ENCODE results near the gene ARL8A. TPM values are rescaled to one million over a fixed set of nuclear protein-coding genes. Genes with fewer than 3 reads are reported as not detected.

Gene ARL8A
- total RNA-seq, 2 experiments from 2014 or later: 45.9 to 56.5 TPM

DNA sequence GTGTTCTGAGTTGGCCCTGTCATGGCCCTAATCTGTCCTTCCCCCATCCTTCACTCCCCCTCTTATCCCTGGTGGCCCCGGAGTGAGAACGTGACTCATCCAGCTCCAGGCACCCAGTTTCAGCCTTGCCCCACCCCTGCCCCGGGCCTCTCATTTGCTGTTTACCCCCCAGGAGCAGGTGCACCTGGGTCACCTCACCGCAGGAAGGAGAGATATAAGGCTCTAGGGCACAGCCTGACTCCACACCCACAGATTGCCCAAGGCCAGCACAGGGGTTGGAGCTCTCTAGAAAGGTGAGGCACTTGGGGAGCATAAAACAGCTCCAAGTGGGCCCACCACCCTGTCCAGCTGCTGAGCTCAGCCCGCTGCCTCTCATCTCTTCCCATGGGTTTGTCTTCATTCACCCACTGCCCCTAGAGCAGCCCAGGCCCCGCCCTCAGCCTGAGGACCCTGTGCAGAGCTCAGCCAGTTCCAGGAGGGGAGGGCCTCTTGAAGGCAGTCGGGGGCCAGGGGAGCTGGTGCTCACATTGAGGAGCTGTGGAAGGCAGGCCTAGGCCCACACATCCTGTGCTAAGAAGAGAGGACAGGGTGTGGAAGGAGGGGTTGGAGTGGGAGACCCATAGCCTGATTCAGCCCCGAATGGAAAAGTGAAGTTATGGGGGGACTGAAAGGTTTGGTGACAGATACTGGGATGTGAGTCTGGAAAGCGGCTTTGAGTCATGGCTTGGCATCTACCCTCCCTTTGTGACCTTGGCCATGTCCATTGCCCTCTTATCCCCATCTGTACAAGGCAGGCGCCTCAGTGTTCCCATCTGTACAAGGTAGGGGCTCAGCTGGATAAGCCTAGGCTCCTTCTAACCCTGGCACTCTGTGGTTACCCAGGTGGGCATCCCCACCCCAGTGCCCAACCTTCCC is 37.9 kb downstream of the ARL8A start:
- POLR2A ChIA-PET: interaction anchor here (0.6 kb wide), 1 partner anchor 74 kb away, joined by 4 read pairs; no protein-coding TSS in a partner anchor
- no peaks in the 10 kb centered on the region for H3K4me1 Mint-ChIP-seq
- no peak for ATAC-seq (ENCODE audit: low read depth)
- no peaks in the 10 kb centered on the region for H3K9me3 Mint-ChIP-seq
- H3K27ac Mint-ChIP-seq: no peak overlapping the region
- no peaks in the 10 kb centered on the region for H3K36me3 Mint-ChIP-seq
- H3K27me3 Mint-ChIP-seq: no peaks in the 10 kb centered on the region
- no peak overlapping the region for H3K4me3 Mint-ChIP-seq
- no peak for DNase-seq

GRCh38 chr1:202105571-202106339 is 38.8 kb downstream of the ARL8A start:
- Mint-ChIP-seq H3K9me3 (no peaks in the 10 kb centered on the region), H3K4me1 (no peaks in the 10 kb centered on the region), H3K27me3 (no peaks in the 10 kb centered on the region), H3K36me3 (no peaks in the 10 kb centered on the region), H3K27ac (no peak overlapping the region), H3K4me3 (no peak overlapping the region)
- no peak for DNase-seq
- ATAC-seq (ENCODE audit: low read depth): no peak
- POLR2A ChIA-PET: no interaction called here

DNA sequence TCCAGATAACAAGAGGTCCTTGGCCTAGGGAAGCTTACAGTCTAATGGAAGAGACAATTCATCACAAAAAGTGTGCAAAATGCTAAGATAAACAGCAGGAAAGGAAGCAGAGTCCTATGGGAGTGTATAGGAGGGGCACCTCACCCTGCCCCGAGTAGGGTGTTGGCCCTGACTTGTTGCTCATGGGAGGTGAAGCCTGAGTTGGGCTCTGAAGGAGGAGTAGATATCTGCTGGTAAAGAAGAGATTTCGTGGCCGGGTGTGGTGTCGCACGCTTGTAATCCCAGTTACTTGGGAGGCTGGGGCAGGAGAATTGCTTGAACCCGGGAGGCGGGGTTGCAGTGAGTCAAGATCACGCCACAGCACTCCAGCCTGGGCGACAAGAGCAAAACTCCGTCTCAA is 40.5 kb downstream of the ARL8A start:
- Mint-ChIP-seq H3K4me3 (no peak overlapping the region), H3K27me3 (no peaks in the 10 kb centered on the region), H3K27ac (no peak overlapping the region), H3K4me1 (no peaks in the 10 kb centered on the region), H3K36me3 (no peaks in the 10 kb centered on the region), H3K9me3 (no peaks in the 10 kb centered on the region)
- DNase-seq: no peak
- ATAC-seq (ENCODE audit: low read depth): no peak
- POLR2A ChIA-PET: no interaction called here

- Mint-ChIP-seq H3K36me3 (no peaks in the 10 kb centered on the region), H3K4me3 (no peak overlapping the region), H3K27me3 (peaks cover 5% of the 10 kb centered on the region), H3K27ac (no peak overlapping the region), H3K9me3 (no peaks in the 10 kb centered on the region), H3K4me1 (no peaks in the 10 kb centered on the region)
- ATAC-seq (ENCODE audit: low read depth): no peak
- POLR2A ChIA-PET: no interaction called here
- DNase-seq: no peak
Measured at GRCh38 chr1:202101184-202101583, 43.4 kb downstream of the ARL8A start.

GRCh38 chr1:202093858-202094257 is 50.7 kb downstream of the ARL8A start:
- no peaks in the 10 kb centered on the region for H3K9me3 Mint-ChIP-seq
- DNase-seq: no peak

DNA sequence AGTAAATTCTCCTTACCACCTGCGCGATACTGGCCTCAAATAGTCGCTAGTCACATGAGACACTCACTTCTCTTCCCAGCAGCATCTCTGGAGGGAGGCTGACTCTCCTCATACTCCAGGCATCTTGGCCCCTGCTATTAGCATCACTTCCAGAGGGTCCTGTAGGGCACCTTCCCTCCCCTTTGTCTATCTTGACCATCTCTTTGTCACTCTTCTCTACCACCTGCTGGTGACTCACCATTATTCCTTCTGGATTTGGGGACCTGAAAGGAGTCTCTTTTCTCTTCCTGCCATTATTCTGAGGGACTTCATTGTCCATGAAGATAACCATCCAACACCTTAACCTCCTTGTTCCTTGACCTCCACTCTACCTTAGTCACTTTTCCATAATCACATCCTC is 53.5 kb downstream of the ARL8A start:
- POLR2A ChIA-PET: interaction anchor here (0.7 kb wide), 1 partner anchor 897 kb away, joined by 3 read pairs; no protein-coding TSS in a partner anchor
- no peak for ATAC-seq (ENCODE audit: low read depth)

More at GRCh38 chr1:202093858-202094257, 50.7 kb downstream of the ARL8A start:
- Mint-ChIP-seq H3K4me3 (no peak overlapping the region), H3K27me3 (peaks cover 10% of the 10 kb centered on the region), H3K4me1 (no peaks in the 10 kb centered on the region), H3K27ac (no peak overlapping the region), H3K36me3 (no peaks in the 10 kb centered on the region)
- ATAC-seq (ENCODE audit: low read depth): no peak
- POLR2A ChIA-PET: no interaction called here

DNA sequence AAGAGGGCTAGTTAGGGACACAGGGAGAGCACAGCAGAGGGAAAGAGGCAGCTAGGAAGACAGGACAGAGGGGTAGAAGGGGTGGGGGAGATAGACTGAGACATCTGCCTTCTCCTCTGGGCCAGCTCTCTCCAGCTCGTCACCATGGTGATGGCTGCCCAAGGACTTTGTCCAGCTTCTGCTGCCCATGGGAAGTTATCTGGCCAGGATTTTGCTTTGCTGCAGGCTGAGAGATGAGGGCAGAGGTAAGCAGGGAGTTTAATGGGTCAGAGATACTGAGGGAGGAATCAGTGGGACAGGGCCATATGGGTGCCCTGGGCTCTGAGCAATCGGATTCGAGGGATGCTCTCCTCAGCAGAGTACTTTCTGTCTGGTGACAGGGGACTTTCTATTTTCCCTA is 56.3 kb downstream of the ARL8A start:
- DNase-seq (no peak), ATAC-seq (ENCODE audit: low read depth) (no peak)
- Mint-ChIP-seq H3K27ac (no peak overlapping the region), H3K36me3 (no peaks in the 10 kb centered on the region), H3K4me1 (no peaks in the 10 kb centered on the region), H3K27me3 (peaks cover 3% of the 10 kb centered on the region), H3K9me3 (no peaks in the 10 kb centered on the region), H3K4me3 (no peak overlapping the region)
- POLR2A ChIA-PET: no interaction called here

More for the DNA sequence above, 53.5 kb downstream of the ARL8A start:
- Mint-ChIP-seq H3K36me3 (no peaks in the 10 kb centered on the region), H3K4me1 (no peaks in the 10 kb centered on the region), H3K9me3 (no peaks in the 10 kb centered on the region), H3K27ac (no peak overlapping the region), H3K4me3 (no peak overlapping the region), H3K27me3 (peaks cover 8% of the 10 kb centered on the region)
- no peak for DNase-seq

- Mint-ChIP-seq H3K4me3 (no peak overlapping the region), H3K4me1 (no peaks in the 10 kb centered on the region), H3K27me3 (peaks cover 5% of the 10 kb centered on the region), H3K27ac (no peak overlapping the region), H3K36me3 (no peaks in the 10 kb centered on the region), H3K9me3 (no peaks in the 10 kb centered on the region)
- DNase-seq: no peak
- POLR2A ChIA-PET: no interaction called here
- ATAC-seq (ENCODE audit: low read depth): no peak
Measured at GRCh38 chr1:202086579-202087350, 57.8 kb downstream of the ARL8A start.

GRCh38 chr1:202085682-202086373 is 58.7 kb downstream of the ARL8A start:
- Mint-ChIP-seq H3K4me1 (no peaks in the 10 kb centered on the region), H3K27ac (no peak overlapping the region), H3K4me3 (no peak overlapping the region), H3K9me3 (no peaks in the 10 kb centered on the region), H3K27me3 (peaks cover 5% of the 10 kb centered on the region), H3K36me3 (no peaks in the 10 kb centered on the region)
- DNase-seq (no peak), ATAC-seq (ENCODE audit: low read depth) (no peak)
- POLR2A ChIA-PET: no interaction called here

GRCh38 chr1:202084791-202085681 is 59.5 kb downstream of the ARL8A start:
- ATAC-seq (ENCODE audit: low read depth) (no peak), DNase-seq (no peak)
- peak overlapping the region; percentile 11 for H3K27ac Mint-ChIP-seq
- H3K36me3 Mint-ChIP-seq: no peaks in the 10 kb centered on the region
- no peaks in the 10 kb centered on the region for H3K9me3 Mint-ChIP-seq
- peaks cover 5% of the 10 kb centered on the region for H3K27me3 Mint-ChIP-seq
- POLR2A ChIA-PET: no interaction called here
- H3K4me3 Mint-ChIP-seq: no peak overlapping the region
- no peaks in the 10 kb centered on the region for H3K4me1 Mint-ChIP-seq

Data from activated naive CD8-positive, alpha-beta T cell treated with anti-CD3 and anti-CD28 coated beads, Interleukin-2, amount 10 ng/mL, durations not matched to agents 7 days and 5 days (primary cell).